ENCODE data around the gene PRMT7. TPM values are rescaled to one million over a fixed set of nuclear protein-coding genes. Genes with fewer than 3 reads are reported as not detected.

The PRMT7 gene
- total and polyA plus RNA-seq, 2 donors from 2014 or later = 20.4 to 33.7 TPM

GRCh38 chr16:68373528-68374245, 62.9 kb downstream of the PRMT7 start:
- no peak overlapping the region for H3K4me3 ChIP-seq (ENCODE audit: low read length in 3 of 3)
- H3K27ac ChIP-seq (ENCODE audit: low read depth in 2 of 2, low read length in 2 of 2) = no peak overlapping the region
- DNase-seq (peak in 2 of 5 donors; percentile 26 to 53), FAIRE-seq (no peak)
- no peaks in the 10 kb centered on the region for H3K27me3 ChIP-seq (ENCODE audit: control insufficient read depth, insufficient read depth, low read length)
- H3K9me3 ChIP-seq (ENCODE audit: control insufficient read depth in 2 of 3, insufficient read depth in 1 of 3, low read length in 3 of 3) = no peaks in the 10 kb centered on the region
- no peak overlapping the region for H3K9ac ChIP-seq (ENCODE audit: low read length in 3 of 3)
- intact Hi-C loops (cut with DNase I) = no loop called here
- no peaks in the 10 kb centered on the region for H3K36me3 ChIP-seq (ENCODE audit: control insufficient read depth in 2 of 3, insufficient read depth in 3 of 3, low read length in 3 of 3)
- no peaks in the 10 kb centered on the region for H3K4me1 ChIP-seq (ENCODE audit: control insufficient read depth in 2 of 3, insufficient read depth in 2 of 3, low read depth in 1 of 3, low read length in 3 of 3)
- no peak for TF ChIP-seq CTCF (IDR thresholded peaks at IDR 0.05; ENCODE audit: borderline replicate concordance, extremely low read depth, insufficient read depth)

GRCh38 chr16:68374246-68374805, 63.5 kb downstream of the PRMT7 start:
- TF ChIP-seq CTCF (IDR thresholded peaks at IDR 0.05; ENCODE audit: borderline replicate concordance, extremely low read depth, insufficient read depth) = no peak
- peak in 1 of 5 donors; percentile 57 for DNase-seq
- H3K27ac ChIP-seq (ENCODE audit: low read depth in 2 of 2, low read length in 2 of 2) = no peak overlapping the region
- H3K4me3 ChIP-seq (ENCODE audit: low read length in 3 of 3) = no peak overlapping the region
- H3K9ac ChIP-seq (ENCODE audit: low read length in 3 of 3) = no peak overlapping the region
- H3K9me3 ChIP-seq (ENCODE audit: control insufficient read depth in 2 of 3, insufficient read depth in 1 of 3, low read length in 3 of 3) = no peaks in the 10 kb centered on the region
- intact Hi-C loops (cut with DNase I) = no loop called here
- H3K36me3 ChIP-seq (ENCODE audit: control insufficient read depth in 2 of 3, insufficient read depth in 3 of 3, low read length in 3 of 3) = no peaks in the 10 kb centered on the region
- no peaks in the 10 kb centered on the region for H3K4me1 ChIP-seq (ENCODE audit: control insufficient read depth in 2 of 3, insufficient read depth in 2 of 3, low read depth in 1 of 3, low read length in 3 of 3)
- no peaks in the 10 kb centered on the region for H3K27me3 ChIP-seq (ENCODE audit: control insufficient read depth, insufficient read depth, low read length)
- no peak for FAIRE-seq

- H3K36me3 ChIP-seq (ENCODE audit: control insufficient read depth in 2 of 3, insufficient read depth in 3 of 3, low read length in 3 of 3) = no peaks in the 10 kb centered on the region
Observed at GRCh38 chr16:68374961-68375660, 64.3 kb downstream of the PRMT7 start.

More at GRCh38 chr16:68374961-68375660, 64.3 kb downstream of the PRMT7 start:
- Histone ChIP-seq H3K9me3 (ENCODE audit: control insufficient read depth in 2 of 3, insufficient read depth in 1 of 3, low read length in 3 of 3) (no peaks in the 10 kb centered on the region), H3K27me3 (ENCODE audit: control insufficient read depth, insufficient read depth, low read length) (no peaks in the 10 kb centered on the region), H3K4me3 (ENCODE audit: low read length in 3 of 3) (no peak overlapping the region), H3K27ac (ENCODE audit: low read depth in 2 of 2, low read length in 2 of 2) (no peak overlapping the region), H3K4me1 (ENCODE audit: control insufficient read depth in 2 of 3, insufficient read depth in 2 of 3, low read depth in 1 of 3, low read length in 3 of 3) (no peaks in the 10 kb centered on the region), H3K9ac (ENCODE audit: low read length in 3 of 3) (no peak overlapping the region)
- DNase-seq (peak in 2 of 5 donors; percentile 40 to 54), FAIRE-seq (no peak)
- intact Hi-C loops (cut with DNase I) = no loop called here
- no peak for TF ChIP-seq CTCF (IDR thresholded peaks at IDR 0.05; ENCODE audit: borderline replicate concordance, extremely low read depth, insufficient read depth)
